ENCODE measurements around the gene PDIA3. TPM values are rescaled to one million over a fixed set of nuclear protein-coding genes. Genes with fewer than 3 reads are reported as not detected.

Gene PDIA3
- total RNA-seq, 4 donors from 2014 or later: 75.4 to 107 (median 94.2) TPM

DNA sequence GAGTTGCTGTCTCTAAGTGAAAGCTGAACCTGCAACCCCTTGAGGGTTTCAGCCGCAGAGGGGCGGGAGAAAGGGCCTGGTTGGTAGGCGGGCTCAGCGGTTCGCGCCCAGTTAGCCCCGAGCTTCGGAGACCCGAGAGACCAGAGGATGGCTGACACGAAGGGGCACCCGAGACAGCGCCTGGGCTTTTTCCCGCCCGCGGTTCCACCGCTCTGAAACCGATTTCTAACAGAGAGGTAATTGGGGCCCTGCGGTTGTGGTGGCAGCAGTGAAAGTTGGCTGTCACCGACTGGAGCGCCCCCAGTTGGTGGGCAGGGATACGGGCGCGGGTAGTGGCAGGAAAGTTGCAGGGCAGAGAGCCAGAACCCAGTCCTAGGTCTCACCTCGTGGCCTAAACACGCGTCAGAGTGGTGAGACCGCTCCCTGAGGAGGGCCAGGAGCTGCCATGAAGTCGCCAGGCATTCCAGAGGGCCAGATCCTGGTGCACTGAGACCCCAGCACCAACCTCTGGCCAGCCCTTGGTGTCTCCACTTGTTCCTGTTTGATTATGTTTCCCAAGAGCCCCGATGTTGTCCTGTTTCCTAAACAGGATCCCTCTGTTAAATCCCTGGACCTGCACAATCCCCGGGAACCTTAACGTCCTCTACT is 31.2 kb downstream of the PDIA3 start:
- peak; percentile 70 to 78 for DNase-seq (ENCODE audit: low spot score in 2 of 2)
- Histone ChIP-seq H3K9me3 (no peaks in the 10 kb centered on the region), H3K36me3 (peaks cover 0 to 19% (median 0%) of the 10 kb centered on the region in 3 donors), H3K27me3 (no peaks in the 10 kb centered on the region), H3K27ac (peak overlapping the region; percentile 75 to 96 (median 92)), H3K4me1 (peaks cover 0 to 23% (median 10%) of the 10 kb centered on the region in 4 donors), H3K4me3 (peak overlapping the region; percentile 51 to 73 (median 62))
- TF ChIP-seq EP300 (IDR thresholded peaks at IDR 0.05): peak; percentile 26 to 66
- TF ChIP-seq POLR2A (IDR thresholded peaks at IDR 0.05): peak in 1 of 2 donors; percentile 9
- TF ChIP-seq, protein P1, sequence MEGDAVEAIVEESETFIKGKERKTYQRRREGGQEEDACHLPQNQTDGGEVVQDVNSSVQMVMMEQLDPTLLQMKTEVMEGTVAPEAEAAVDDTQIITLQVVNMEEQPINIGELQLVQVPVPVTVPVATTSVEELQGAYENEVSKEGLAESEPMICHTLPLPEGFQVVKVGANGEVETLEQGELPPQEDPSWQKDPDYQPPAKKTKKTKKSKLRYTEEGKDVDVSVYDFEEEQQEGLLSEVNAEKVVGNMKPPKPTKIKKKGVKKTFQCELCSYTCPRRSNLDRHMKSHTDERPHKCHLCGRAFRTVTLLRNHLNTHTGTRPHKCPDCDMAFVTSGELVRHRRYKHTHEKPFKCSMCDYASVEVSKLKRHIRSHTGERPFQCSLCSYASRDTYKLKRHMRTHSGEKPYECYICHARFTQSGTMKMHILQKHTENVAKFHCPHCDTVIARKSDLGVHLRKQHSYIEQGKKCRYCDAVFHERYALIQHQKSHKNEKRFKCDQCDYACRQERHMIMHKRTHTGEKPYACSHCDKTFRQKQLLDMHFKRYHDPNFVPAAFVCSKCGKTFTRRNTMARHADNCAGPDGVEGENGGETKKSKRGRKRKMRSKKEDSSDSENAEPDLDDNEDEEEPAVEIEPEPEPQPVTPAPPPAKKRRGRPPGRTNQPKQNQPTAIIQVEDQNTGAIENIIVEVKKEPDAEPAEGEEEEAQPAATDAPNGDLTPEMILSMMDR (IDR thresholded peaks at IDR 0.05): peak; percentile 74 to 93 (median 89)
- 2 to 4% methylated on average over 31 of the region's 31 CpGs for WGBS, 2 donors

DNA sequence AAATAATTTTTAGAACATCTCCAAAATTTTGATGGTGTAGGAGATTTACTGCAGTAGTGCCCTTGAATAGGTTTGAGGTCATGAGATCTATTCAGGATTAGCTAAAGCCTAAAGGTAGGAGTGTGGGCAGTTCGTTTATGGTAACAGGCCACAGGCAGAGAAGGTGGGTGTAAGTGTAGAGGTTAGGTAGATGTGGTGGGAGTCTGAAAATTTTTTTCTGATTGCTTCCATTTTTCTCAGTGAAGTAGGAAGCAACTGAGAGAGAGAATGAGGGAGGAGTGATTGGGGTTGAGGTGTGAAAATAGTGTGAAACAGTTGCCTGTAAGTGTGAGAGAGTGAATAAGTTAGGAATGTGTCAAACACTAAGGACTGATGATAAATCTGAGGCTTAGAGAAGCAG is 32.8 kb downstream of the PDIA3 start:
- Histone ChIP-seq H3K27ac (no peak overlapping the region), H3K27me3 (no peaks in the 10 kb centered on the region), H3K9me3 (no peaks in the 10 kb centered on the region), H3K36me3 (peaks cover 0 to 4% (median 0%) of the 10 kb centered on the region in 3 donors), H3K4me3 (no peak overlapping the region), H3K4me1 (peaks cover 0 to 23% (median 10%) of the 10 kb centered on the region in 4 donors)
- TF ChIP-seq POLR2A (IDR thresholded peaks at IDR 0.05): no peak
- no peak for TF ChIP-seq EP300 (IDR thresholded peaks at IDR 0.05)
- TF ChIP-seq, protein P1 (IDR thresholded peaks at IDR 0.05): no peak
- no peak for DNase-seq (ENCODE audit: low spot score in 2 of 2)
- 85 to 97% methylated on average over 1 of the region's 1 CpG for WGBS, 2 donors

DNA sequence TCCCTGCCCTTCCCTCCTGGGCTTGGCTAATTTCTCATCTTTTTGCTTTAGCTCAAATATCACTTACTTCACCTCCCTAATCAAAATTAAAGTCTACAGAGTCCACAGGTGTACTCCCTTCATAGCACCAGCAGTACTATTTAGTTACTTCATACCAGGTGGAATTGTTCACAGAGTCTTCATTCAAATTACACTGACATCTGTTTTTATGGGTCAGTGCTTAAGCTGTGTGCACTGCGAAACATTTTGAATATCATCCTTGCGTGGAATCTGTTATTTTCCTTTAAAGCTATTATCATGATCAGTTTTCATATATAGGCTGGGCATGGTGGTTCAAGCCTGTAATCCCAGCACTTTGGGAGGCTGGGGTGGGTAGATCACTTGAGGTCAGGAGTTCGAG is 43.2 kb downstream of the PDIA3 start:
- no peaks in the 10 kb centered on the region for H3K9me3 ChIP-seq
- no peak for DNase-seq (ENCODE audit: low spot score in 2 of 2)
- peaks cover 0 to 11% (median 9%) of the 10 kb centered on the region in 3 donors for H3K36me3 ChIP-seq
- H3K27me3 ChIP-seq: no peaks in the 10 kb centered on the region
- WGBS, 2 donors: 94 to 100% methylated on average over 3 of the region's 3 CpGs
- H3K27ac ChIP-seq: no peak overlapping the region
- no peak overlapping the region for H3K4me3 ChIP-seq
- peaks cover 0 to 21% (median 12%) of the 10 kb centered on the region in 4 donors for H3K4me1 ChIP-seq
- TF ChIP-seq POLR2A (IDR thresholded peaks at IDR 0.05): no peak
- no peak for TF ChIP-seq EP300 (IDR thresholded peaks at IDR 0.05)
- TF ChIP-seq, protein P1 (IDR thresholded peaks at IDR 0.05): no peak

DNA sequence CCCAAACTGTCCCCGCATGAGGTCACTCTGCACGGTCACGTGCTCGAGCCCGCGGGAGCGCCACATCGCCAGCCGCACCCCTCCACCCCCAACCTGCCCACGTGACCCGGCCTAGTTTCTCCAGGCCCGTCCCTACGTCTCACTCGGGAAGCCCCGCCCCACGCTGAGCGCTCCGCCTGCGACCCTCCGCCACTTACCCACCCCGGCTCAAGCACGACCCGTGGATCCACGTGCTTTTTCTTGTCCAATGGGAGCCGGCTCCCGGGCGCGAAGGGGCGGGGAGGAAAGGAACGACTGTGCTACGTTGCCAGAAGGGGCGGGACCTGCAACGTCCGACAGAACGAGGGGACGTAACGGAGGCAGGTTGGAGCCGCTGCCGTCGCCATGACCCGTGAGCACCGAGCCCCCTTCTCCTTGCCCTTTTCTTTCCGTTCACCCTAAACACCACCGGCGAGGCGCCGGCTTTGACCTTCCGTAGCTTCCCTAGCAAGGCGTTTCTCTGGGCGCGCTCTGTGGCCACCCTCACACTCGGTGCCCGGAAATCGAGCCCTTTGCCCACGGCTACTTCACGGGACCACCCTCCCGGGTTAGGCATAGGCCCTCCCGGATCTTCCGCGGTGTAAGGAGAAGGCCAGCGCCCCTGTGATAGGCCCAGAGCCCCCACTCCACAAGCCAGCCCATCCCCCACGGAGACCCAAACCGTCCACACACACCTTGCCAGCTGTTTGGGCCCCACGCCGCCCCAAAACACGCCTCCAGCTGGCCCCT is 45.9 kb downstream of the PDIA3 start, which contains the start of gene SERF2:
SERF2 (plus strand) TSS at position 328 of the 768 bp plus-strand sequence; CDS start at position 385, 57 bp downstream.
- Histone ChIP-seq H3K9me3 (no peaks in the 10 kb centered on the region), H3K27me3 (no peaks in the 10 kb centered on the region), H3K4me3 (peak within 1 kb of the TSS; percentile 78 to 95 (median 90)), H3K4me1 (peaks cover 0 to 49% (median 23%) of the 10 kb centered on the region in 4 donors), H3K27ac (peak within 1 kb of the TSS; percentile 98 to 100 (median 100)), H3K36me3 (peaks cover 0 to 36% (median 9%) of the 10 kb centered on the region in 3 donors)
- DNase-seq (ENCODE audit: low spot score in 2 of 2): peak; percentile 100
- WGBS, 2 donors: 0 to 1% methylated on average over 53 to 56 of the region's 66 CpGs
- TF ChIP-seq EP300 (IDR thresholded peaks at IDR 0.05) (peak; percentile 92 to 99), POLR2A (IDR thresholded peaks at IDR 0.05) (peak; percentile 97 to 100)
- TF ChIP-seq, protein P1 (IDR thresholded peaks at IDR 0.05): no peak
